ENCODE results near the gene MDH2.
"Not testable (repeated sequence)": the region's sequence is repeated elsewhere in the genome, so short reads cannot be mapped to it uniquely, and the experiment has no call there.

MDH2 gene

DNA sequence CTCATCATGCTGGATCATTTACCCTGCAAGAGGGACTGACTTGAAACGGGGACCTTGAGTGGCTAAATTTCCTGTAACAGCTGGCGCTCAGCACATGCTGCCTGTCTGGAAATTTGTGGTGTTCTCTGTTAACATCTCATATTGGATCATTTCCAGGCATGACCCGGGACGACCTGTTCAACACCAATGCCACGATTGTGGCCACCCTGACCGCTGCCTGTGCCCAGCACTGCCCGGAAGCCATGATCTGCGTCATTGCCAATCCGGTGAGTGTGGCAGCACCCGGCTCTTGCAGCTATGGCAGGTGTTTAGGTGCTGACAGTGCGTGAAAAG lies 9.9 kb downstream of the MDH2 start:
- H3K9me2 ChIP-seq (replicated peaks; ENCODE audit: low read depth, low read length) = no peaks in the 10 kb centered on the region
- TF ChIP-seq, protein P1, sequence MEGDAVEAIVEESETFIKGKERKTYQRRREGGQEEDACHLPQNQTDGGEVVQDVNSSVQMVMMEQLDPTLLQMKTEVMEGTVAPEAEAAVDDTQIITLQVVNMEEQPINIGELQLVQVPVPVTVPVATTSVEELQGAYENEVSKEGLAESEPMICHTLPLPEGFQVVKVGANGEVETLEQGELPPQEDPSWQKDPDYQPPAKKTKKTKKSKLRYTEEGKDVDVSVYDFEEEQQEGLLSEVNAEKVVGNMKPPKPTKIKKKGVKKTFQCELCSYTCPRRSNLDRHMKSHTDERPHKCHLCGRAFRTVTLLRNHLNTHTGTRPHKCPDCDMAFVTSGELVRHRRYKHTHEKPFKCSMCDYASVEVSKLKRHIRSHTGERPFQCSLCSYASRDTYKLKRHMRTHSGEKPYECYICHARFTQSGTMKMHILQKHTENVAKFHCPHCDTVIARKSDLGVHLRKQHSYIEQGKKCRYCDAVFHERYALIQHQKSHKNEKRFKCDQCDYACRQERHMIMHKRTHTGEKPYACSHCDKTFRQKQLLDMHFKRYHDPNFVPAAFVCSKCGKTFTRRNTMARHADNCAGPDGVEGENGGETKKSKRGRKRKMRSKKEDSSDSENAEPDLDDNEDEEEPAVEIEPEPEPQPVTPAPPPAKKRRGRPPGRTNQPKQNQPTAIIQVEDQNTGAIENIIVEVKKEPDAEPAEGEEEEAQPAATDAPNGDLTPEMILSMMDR (conservative IDR thresholded peaks at IDR 0.05; ENCODE audit: low read length) = no peak
- TF ChIP-seq EZH2phosphoT487 (IDR thresholded peaks at IDR 0.05; ENCODE audit: borderline replicate concordance) = no peak
- no peak overlapping the region for H3K4me3 ChIP-seq (ENCODE audit: low read length, poor library complexity, severe bottlenecking)
- no peaks in the 10 kb centered on the region for H3K4me1 ChIP-seq (ENCODE audit: insufficient read depth, low read length, poor library complexity, severe bottlenecking)
- H3K79me2 ChIP-seq (ENCODE audit: insufficient read depth, low read length) = peaks cover 21% of the 10 kb centered on the region; the same call in 1 of the 2 replicates
- no peak overlapping the region for H3K9ac ChIP-seq (ENCODE audit: low read depth, low read length, poor library complexity, severe bottlenecking)
- no peak overlapping the region for H2AFZ ChIP-seq (ENCODE audit: low read length)
- peaks cover 60% of the 10 kb centered on the region; the same call in 1 of the 2 replicates for H3K36me3 ChIP-seq (ENCODE audit: insufficient read depth, low read length)
- no peaks in the 10 kb centered on the region for H3F3A ChIP-seq (ENCODE audit: low read depth)
- no peaks in the 10 kb centered on the region for H3K27me3 ChIP-seq (ENCODE audit: insufficient read depth, low read length, poor library complexity, severe bottlenecking)
- H4K20me1 ChIP-seq (ENCODE audit: insufficient read depth, low read length, poor library complexity, severe bottlenecking) = peaks cover 10% of the 10 kb centered on the region
- H3K9me3 ChIP-seq (ENCODE audit: insufficient read depth, low read depth, low read length) = no peaks in the 10 kb centered on the region
- H3K4me2 ChIP-seq (ENCODE audit: low read depth, low read length, poor library complexity, severe bottlenecking) = no peak overlapping the region

DNA sequence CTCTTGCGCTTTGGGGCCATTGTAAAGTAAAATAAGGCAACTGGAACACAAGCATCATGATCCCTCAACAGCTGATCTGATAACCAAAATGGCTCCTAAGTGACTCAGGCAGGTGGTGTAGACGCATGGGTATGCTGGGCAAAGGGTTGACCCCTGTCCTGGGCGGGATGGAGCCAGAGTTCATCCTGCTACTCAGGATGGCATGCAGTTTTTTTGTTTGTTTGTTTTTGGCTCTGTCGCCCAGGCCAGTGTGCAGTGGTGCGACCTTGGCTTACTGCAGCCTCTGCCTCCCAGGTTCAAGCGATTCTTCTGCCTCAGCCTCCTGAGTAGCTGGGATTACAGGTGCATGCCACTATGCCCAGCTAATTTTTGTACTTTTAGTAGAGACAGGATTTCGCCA lies 10.8 kb downstream of the MDH2 start:
- not testable (repeated sequence) for H3F3A ChIP-seq (ENCODE audit: low read depth); H3K27me3 ChIP-seq (ENCODE audit: insufficient read depth, low read length, poor library complexity, severe bottlenecking); H3K4me3 ChIP-seq (ENCODE audit: low read length, poor library complexity, severe bottlenecking); H3K4me2 ChIP-seq (ENCODE audit: low read depth, low read length, poor library complexity, severe bottlenecking); H3K4me1 ChIP-seq (ENCODE audit: insufficient read depth, low read length, poor library complexity, severe bottlenecking); H2AFZ ChIP-seq (ENCODE audit: low read length); H3K9ac ChIP-seq (ENCODE audit: low read depth, low read length, poor library complexity, severe bottlenecking); H4K20me1 ChIP-seq (ENCODE audit: insufficient read depth, low read length, poor library complexity, severe bottlenecking); H3K9me3 ChIP-seq (ENCODE audit: insufficient read depth, low read depth, low read length); H3K9me2 ChIP-seq (replicated peaks; ENCODE audit: low read depth, low read length)
- H3K79me2 ChIP-seq (ENCODE audit: insufficient read depth, low read length) = peaks cover 11% of the 10 kb centered on the region; the same call in 1 of the 2 replicates
- H3K36me3 ChIP-seq (ENCODE audit: insufficient read depth, low read length) = peaks cover 70% of the 10 kb centered on the region; the same call in 1 of the 2 replicates

DNA sequence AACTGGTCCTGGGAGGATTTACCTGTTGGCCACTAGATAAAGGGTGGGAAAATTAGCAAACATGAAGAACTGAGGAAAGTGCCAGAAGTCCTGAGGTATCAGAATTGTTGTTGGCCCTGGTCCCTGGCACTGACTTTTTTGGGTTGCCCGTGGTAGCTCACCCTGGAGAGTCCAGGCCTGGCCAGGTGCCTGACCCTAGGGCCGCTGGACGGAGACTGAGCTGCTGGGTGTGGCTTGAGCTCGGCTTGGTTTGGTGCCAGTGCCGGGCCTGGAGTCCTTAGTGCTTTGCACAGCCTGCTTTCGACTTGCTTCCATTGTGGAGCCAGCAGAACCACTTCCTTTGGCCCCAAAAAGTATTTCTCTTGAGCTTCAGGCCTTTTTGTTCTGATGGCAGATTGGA lies 12.9 kb downstream of the MDH2 start:
- no peaks in the 10 kb centered on the region for H3F3A ChIP-seq (ENCODE audit: low read depth)
- H3K36me3 ChIP-seq (ENCODE audit: insufficient read depth, low read length) = peaks cover 90% of the 10 kb centered on the region; the same call in 1 of the 2 replicates
- H3K27me3 ChIP-seq (ENCODE audit: insufficient read depth, low read length, poor library complexity, severe bottlenecking) = no peaks in the 10 kb centered on the region
- no peak overlapping the region for H3K4me3 ChIP-seq (ENCODE audit: low read length, poor library complexity, severe bottlenecking)
- TF ChIP-seq, protein P1 (conservative IDR thresholded peaks at IDR 0.05; ENCODE audit: low read length) = no peak
- TF ChIP-seq EZH2phosphoT487 (IDR thresholded peaks at IDR 0.05; ENCODE audit: borderline replicate concordance) = no peak
- no peaks in the 10 kb centered on the region for H3K79me2 ChIP-seq (ENCODE audit: insufficient read depth, low read length)
- H4K20me1 ChIP-seq (ENCODE audit: insufficient read depth, low read length, poor library complexity, severe bottlenecking) = no peaks in the 10 kb centered on the region
- H2AFZ ChIP-seq (ENCODE audit: low read length) = no peak overlapping the region
- no peaks in the 10 kb centered on the region for H3K9me2 ChIP-seq (replicated peaks; ENCODE audit: low read depth, low read length)
- no peak overlapping the region for H3K9ac ChIP-seq (ENCODE audit: low read depth, low read length, poor library complexity, severe bottlenecking)
- no peaks in the 10 kb centered on the region for H3K4me1 ChIP-seq (ENCODE audit: insufficient read depth, low read length, poor library complexity, severe bottlenecking)
- H3K9me3 ChIP-seq (ENCODE audit: insufficient read depth, low read depth, low read length) = no peaks in the 10 kb centered on the region
- no peak overlapping the region for H3K4me2 ChIP-seq (ENCODE audit: low read depth, low read length, poor library complexity, severe bottlenecking)

DNA sequence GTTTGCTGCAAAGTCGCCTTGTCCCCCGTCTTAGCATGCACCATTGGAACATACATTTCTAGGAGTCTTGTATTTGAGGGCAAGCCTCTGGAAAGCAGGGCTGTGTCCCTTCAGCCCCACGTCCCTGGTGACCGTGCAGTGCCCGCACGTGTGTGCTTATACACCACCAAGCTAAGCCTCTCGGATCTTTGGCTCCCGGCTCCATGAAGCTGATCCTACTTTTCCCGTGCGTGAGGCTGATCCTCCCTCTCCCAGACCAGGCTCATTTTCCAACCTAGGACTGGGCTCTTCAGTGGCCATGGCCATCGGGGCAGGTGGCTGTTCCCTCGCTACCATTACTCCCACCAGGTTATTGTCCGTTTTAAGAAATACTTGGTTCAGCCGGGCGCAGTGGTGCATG lies 14.3 kb downstream of the MDH2 start:
- no peak overlapping the region for H3K9ac ChIP-seq (ENCODE audit: low read depth, low read length, poor library complexity, severe bottlenecking)
- peaks cover 98% of the 10 kb centered on the region; the same call in 1 of the 2 replicates for H3K36me3 ChIP-seq (ENCODE audit: insufficient read depth, low read length)
- H3K79me2 ChIP-seq (ENCODE audit: insufficient read depth, low read length) = no peaks in the 10 kb centered on the region
- no peak overlapping the region for H3K4me2 ChIP-seq (ENCODE audit: low read depth, low read length, poor library complexity, severe bottlenecking)
- TF ChIP-seq, protein P1 (conservative IDR thresholded peaks at IDR 0.05; ENCODE audit: low read length) = no peak
- TF ChIP-seq EZH2phosphoT487 (IDR thresholded peaks at IDR 0.05; ENCODE audit: borderline replicate concordance) = no peak
- no peaks in the 10 kb centered on the region for H3F3A ChIP-seq (ENCODE audit: low read depth)
- no peak overlapping the region for H2AFZ ChIP-seq (ENCODE audit: low read length)
- H3K4me3 ChIP-seq (ENCODE audit: low read length, poor library complexity, severe bottlenecking) = no peak overlapping the region
- H3K9me3 ChIP-seq (ENCODE audit: insufficient read depth, low read depth, low read length) = no peaks in the 10 kb centered on the region
- no peaks in the 10 kb centered on the region for H3K27me3 ChIP-seq (ENCODE audit: insufficient read depth, low read length, poor library complexity, severe bottlenecking)
- H3K9me2 ChIP-seq (replicated peaks; ENCODE audit: low read depth, low read length) = no peaks in the 10 kb centered on the region
- no peaks in the 10 kb centered on the region for H3K4me1 ChIP-seq (ENCODE audit: insufficient read depth, low read length, poor library complexity, severe bottlenecking)
- H4K20me1 ChIP-seq (ENCODE audit: insufficient read depth, low read length, poor library complexity, severe bottlenecking) = no peaks in the 10 kb centered on the region

Data from Loucy (cell line).